Neural progenitor cell (in vitro differentiated cells): ENCODE results near the gene TRAF3.

Experiments
- EZH2 ChIP-seq: fragments of 200-600 bp; sonication (generic); IDR thresholded peaks from 2 replicates; pipeline ENCODE4 v1.6.1; 2017; ENCODE audit warnings: antibody characterized with exemption, mild to moderate bottlenecking, moderate library complexity
- EZH2phosphoT487 ChIP-seq: fragments of 200-600 bp; sonication (generic); IDR thresholded peaks from 2 replicates; pipeline ENCODE4 v1.6.1; 2017; ENCODE audit warnings: antibody characterized with exemption
- TF ChIP-seq, protein P1 (sequence below): fragments of 200-600 bp; sonication (generic); IDR thresholded peaks from 2 replicates; pipeline ENCODE4 v1.5.1; 2017; ENCODE audit warnings: antibody characterized with exemption, mild to moderate bottlenecking

DNA sequence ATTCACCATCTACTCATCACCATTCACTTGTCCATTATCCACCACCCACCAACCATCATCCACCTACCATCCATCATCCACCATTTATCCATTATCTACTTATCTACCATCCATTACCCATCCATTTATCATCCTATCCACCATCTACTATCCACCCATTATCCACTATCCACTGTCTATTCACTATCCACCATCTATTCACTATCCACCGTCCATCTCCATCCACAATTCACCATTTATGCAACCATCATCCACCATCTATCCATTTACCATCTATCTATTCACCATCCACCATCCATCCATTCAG is 143.7 kb downstream of the TRAF3 start:
- TF ChIP-seq EZH2 (no peak), EZH2phosphoT487 (no peak)
- TF ChIP-seq, protein P1, sequence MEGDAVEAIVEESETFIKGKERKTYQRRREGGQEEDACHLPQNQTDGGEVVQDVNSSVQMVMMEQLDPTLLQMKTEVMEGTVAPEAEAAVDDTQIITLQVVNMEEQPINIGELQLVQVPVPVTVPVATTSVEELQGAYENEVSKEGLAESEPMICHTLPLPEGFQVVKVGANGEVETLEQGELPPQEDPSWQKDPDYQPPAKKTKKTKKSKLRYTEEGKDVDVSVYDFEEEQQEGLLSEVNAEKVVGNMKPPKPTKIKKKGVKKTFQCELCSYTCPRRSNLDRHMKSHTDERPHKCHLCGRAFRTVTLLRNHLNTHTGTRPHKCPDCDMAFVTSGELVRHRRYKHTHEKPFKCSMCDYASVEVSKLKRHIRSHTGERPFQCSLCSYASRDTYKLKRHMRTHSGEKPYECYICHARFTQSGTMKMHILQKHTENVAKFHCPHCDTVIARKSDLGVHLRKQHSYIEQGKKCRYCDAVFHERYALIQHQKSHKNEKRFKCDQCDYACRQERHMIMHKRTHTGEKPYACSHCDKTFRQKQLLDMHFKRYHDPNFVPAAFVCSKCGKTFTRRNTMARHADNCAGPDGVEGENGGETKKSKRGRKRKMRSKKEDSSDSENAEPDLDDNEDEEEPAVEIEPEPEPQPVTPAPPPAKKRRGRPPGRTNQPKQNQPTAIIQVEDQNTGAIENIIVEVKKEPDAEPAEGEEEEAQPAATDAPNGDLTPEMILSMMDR: no peak
